Fibroblast of the aortic adventitia (primary cell): Measurements from ENCODE around the gene KIAA0513. TPM values are rescaled to one million over a fixed set of nuclear protein-coding genes. Genes with fewer than 3 reads are reported as not detected.

Experiments
- DNase-seq: peaks from one replicate; pipeline ENCODE4 v3.0.0-alpha.2; 2010; ENCODE audit warnings: low read depth
- H3K4me3 ChIP-seq: 2 replicates; pipeline ENCODE4 v1.5.1; 2011; ENCODE audit warnings: low read depth, mild to moderate bottlenecking, control low read depth, low read length, moderate library complexity
- total RNA-seq: library from RNA; depleted of rRNA; stranded (reverse); fragments of >200 nt; gene quantifications from 2 replicates; pipeline ENCODE4 v1.2.3, GENCODE V29; 2012; ENCODE audit warnings: low replicate concordance
- TF ChIP-seq, protein P1 (sequence below): IDR thresholded peaks from 2 replicates; pipeline ENCODE4 v1.5.1; 2011; ENCODE audit warnings: mild to moderate bottlenecking, low read length, control low read depth, inconsistent platforms; ENCODE audit not compliant: insufficient read depth

Gene KIAA0513
- total RNA-seq, 1 donor, result 28.3 TPM

DNA sequence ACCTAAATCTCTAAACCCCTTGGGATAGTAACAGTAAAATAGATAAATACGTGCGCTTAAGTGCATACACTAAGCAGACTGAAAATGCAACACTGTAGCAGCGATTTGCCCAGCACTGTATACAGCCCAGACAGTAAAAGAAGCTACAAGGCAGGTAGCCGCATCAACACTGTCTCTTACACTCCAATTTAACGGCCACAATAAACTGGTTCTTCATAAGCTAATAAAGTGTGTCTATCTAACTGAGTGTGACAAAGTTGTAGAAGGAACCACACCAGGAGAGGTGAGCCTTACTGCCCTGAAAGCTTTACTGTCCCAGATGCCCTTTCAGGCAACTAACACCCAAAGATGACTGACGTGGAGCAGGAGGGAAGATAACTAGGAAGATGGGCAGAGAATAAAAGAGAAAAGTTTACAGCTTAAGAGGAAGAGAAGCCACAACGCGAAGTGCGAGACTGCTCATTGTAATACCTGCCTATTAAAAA is 17.1 kb upstream of the KIAA0513 start:
- peak overlapping the region; percentile 93 for H3K4me3 ChIP-seq
- TF ChIP-seq, protein P1, sequence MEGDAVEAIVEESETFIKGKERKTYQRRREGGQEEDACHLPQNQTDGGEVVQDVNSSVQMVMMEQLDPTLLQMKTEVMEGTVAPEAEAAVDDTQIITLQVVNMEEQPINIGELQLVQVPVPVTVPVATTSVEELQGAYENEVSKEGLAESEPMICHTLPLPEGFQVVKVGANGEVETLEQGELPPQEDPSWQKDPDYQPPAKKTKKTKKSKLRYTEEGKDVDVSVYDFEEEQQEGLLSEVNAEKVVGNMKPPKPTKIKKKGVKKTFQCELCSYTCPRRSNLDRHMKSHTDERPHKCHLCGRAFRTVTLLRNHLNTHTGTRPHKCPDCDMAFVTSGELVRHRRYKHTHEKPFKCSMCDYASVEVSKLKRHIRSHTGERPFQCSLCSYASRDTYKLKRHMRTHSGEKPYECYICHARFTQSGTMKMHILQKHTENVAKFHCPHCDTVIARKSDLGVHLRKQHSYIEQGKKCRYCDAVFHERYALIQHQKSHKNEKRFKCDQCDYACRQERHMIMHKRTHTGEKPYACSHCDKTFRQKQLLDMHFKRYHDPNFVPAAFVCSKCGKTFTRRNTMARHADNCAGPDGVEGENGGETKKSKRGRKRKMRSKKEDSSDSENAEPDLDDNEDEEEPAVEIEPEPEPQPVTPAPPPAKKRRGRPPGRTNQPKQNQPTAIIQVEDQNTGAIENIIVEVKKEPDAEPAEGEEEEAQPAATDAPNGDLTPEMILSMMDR, result no peak
- DNase-seq, result peak; percentile 21

DNA sequence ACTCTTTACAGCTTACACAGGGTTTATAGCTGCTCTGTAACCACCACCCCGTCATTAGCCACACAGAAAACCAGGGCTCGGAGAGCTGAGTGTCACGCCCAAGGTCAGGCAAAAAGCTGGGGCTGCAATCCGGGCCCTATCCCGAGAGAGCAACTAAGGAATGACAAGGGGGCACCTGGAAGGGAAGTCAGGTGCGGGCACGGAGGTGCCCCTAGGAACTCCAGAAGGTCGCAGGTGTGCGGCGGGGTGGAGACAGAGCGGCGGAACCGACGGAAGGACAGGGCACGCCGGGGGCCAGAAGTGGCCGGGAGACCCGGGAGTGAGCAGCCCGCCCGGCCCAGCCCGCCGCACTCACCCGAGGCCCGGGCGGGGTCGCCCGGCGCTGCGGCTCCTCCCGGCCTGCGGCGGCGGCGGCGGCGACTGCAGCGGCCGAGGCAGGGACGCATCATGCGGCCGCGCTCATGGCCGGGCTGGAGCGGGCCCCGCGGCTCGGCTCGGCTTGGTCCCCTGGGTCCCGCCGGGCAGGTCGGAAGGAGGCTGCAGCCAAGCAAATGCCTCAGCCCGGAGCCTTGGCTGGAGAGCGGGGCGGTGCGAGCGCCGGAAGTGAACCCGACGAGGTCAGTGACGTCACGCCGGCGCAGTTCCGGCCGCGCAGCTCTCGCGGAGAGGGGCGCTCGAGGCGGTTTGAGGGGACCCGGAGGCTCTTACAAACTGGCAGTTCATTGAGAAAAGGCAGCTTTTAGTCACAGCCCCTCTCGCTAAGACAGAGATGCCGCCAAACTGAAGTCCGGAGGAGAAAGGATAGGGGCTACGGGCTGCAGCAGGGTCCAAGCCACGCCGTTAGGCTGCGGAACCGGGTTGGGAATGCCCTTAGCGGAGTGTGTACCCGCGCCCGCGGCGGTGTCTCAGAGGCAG is 16.4 kb upstream of the KIAA0513 start, which contains the start of gene ZDHHC7:
TSS of gene ZDHHC7 (minus strand) at position 605 of the 915 bp plus-strand sequence. CDS start 20,917 bp downstream, outside the sequence.
- TF ChIP-seq, protein P1, result no peak
- peak within 1 kb of the TSS; percentile 93 for H3K4me3 ChIP-seq
- DNase-seq, result peak; percentile 84

DNA sequence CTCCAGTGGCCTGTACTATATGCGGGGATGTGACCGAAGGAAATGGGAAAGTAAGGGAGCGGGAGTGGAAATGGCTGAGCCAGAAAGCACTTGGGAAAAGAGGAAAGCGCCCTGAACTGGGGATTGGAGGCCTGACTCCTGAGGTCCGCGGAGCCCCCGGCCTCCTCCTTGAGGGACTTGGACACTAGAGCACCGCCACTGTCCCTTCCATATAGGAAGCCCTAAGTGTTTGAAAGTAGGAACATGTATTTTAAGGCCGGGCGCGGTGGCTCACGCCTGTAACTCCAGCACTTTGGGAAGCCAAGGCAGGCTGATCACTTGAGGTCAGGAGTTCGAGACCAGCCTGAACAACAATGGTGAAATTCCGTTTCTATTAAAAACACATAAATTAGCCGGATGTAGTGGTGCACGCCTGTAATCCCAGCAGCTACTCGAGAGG is 15.7 kb upstream of the KIAA0513 start:
- peak overlapping the region; percentile 93 for H3K4me3 ChIP-seq
- TF ChIP-seq, protein P1, result no peak
- no peak for DNase-seq

DNA sequence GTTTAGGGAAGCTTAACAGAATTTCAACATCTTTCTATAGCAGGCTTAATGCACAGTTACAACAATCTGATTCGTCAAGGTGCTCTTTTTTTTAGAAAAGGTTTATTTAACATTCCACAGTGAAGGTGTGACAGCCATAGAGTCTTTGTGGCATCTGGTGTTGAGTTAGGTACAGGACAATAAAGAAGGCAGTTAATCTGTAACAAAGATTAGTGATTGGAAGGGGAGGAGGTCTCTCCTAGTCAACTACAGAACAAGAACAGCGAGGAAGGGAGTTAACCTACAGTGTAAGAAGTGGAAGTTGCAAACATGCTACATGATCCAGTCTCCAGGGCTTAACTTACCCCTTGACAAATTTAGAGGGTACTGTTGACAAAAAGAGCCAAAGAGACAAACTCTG is 13.3 kb upstream of the KIAA0513 start:
- DNase-seq, result no peak
- TF ChIP-seq, protein P1, result no peak
- no peak overlapping the region for H3K4me3 ChIP-seq

DNA sequence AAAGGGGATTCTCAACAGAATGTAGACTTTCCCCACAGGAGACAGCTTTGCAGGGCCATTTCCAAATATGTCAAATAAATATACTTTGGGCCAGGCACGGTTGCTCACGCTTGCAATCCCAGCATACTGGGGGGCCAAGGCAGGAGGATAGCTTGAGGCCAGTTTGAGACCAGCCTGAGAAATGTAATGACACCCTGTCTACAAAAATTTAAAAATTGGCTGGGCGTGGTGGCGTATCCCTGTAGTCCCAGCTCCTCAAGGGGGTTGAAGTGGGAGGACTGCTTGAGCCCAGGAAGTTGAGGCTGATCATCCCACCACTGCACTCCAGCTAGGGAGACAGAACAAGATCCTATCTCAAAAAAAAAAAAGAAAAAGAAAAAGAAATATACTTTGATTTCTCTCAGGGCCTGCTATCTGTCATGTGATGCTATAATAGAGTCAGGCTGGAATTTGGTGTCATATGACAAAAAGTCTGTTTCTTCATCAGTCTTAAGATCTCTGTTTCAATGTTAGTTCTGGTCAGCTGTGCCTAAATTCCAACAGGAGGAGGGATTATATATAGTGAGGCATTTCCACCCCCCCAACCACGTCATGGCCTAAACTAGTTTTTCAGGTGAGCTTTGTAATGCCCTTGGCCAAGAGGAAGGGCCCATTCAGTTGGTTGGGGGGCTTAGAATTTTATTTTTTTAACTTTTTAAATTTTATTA is 12.0 kb upstream of the KIAA0513 start:
- DNase-seq, result peak; percentile 33

DNA sequence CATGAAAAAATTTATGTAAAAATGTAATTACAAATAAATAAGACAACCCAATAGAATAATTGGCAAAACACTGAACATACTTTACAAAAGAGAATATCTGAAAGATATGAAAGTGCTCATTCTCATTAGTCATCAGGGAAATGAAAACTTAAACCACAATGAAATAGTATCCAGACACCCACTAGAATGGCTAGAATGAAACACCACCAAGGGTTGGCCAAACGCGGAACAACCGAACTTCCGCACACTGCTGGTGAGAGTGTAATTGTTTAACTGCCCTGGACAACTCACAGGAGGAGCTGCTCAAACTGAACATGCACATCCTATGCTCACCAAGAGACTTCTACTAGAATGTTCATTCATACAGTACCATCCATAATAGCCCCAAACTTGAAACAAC is 10.4 kb upstream of the KIAA0513 start:
- no peak overlapping the region for H3K4me3 ChIP-seq
- peak; percentile 23 for DNase-seq
- TF ChIP-seq, protein P1, result no peak

More for the DNA sequence above, 12.0 kb upstream of the KIAA0513 start:
- no peak overlapping the region for H3K4me3 ChIP-seq
- TF ChIP-seq, protein P1, result no peak
